Cardiac fibroblast (primary cell): Measurements from ENCODE around the gene TMLHE.
"Not testable (repeated sequence)": the region's sequence is repeated elsewhere in the genome, so short reads cannot be mapped to it uniquely, and the experiment has no call there.

ENCODE experiments used
- DNase-seq, 2 donors: peaks; one replicate each; pipeline versions ENCODE4 v3.0.0 to v3.0.0-alpha.2; 2010; ENCODE audit warnings: low read depth in 2 of 2
- H3K4me3 ChIP-seq, 2 donors: replicated peaks in 1 of 2; 1 replicate in 1 of 2; 2 replicates in 1 of 2; pipeline ENCODE4 v1.5.1; 2011; ENCODE audit warnings: low read depth in 2 of 2, low read length in 2 of 2, mild to moderate bottlenecking in 2 of 2, moderate library complexity in 1 of 2
- TF ChIP-seq, protein P1 (sequence below): IDR thresholded peaks from one replicate; pipeline ENCODE4 v1.5.1; 2011; ENCODE audit warnings: low read depth, mild to moderate bottlenecking, low read length, inconsistent platforms

Gene TMLHE

GRCh38 chrX:155577682-155578081, 35.1 kb downstream of the TMLHE start:
- no peak for DNase-seq
- TF ChIP-seq, protein P1, sequence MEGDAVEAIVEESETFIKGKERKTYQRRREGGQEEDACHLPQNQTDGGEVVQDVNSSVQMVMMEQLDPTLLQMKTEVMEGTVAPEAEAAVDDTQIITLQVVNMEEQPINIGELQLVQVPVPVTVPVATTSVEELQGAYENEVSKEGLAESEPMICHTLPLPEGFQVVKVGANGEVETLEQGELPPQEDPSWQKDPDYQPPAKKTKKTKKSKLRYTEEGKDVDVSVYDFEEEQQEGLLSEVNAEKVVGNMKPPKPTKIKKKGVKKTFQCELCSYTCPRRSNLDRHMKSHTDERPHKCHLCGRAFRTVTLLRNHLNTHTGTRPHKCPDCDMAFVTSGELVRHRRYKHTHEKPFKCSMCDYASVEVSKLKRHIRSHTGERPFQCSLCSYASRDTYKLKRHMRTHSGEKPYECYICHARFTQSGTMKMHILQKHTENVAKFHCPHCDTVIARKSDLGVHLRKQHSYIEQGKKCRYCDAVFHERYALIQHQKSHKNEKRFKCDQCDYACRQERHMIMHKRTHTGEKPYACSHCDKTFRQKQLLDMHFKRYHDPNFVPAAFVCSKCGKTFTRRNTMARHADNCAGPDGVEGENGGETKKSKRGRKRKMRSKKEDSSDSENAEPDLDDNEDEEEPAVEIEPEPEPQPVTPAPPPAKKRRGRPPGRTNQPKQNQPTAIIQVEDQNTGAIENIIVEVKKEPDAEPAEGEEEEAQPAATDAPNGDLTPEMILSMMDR: no peak
- H3K4me3 ChIP-seq: no peak overlapping the region

- H3K4me3 ChIP-seq: no peak overlapping the region
- TF ChIP-seq, protein P1: no peak
- DNase-seq: no peak
Observed at GRCh38 chrX:155563099-155563498, 49.7 kb downstream of the TMLHE start.

DNA sequence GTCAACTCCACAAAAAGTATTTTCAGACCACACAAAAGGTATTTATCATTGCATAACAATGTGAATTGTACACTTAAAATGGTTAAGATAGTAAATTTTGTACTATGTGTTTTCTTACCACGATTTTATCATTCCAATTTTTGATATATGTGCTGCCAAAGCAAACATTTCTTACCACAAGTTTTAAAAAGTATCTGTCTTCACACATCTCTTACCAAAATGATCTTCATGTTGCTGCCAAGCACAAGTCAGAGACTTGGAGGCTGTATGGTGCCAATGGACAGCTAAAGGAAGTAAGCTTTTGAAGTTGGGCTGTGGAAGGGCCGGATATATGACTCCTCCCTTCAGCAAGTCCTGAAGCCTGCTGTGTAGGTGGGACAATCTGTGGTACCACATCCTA, 67.9 kb downstream of the TMLHE start:
- TF ChIP-seq, protein P1: no peak
- DNase-seq: peak; percentile 2 to 30
- H3K4me3 ChIP-seq: no peak overlapping the region

DNA sequence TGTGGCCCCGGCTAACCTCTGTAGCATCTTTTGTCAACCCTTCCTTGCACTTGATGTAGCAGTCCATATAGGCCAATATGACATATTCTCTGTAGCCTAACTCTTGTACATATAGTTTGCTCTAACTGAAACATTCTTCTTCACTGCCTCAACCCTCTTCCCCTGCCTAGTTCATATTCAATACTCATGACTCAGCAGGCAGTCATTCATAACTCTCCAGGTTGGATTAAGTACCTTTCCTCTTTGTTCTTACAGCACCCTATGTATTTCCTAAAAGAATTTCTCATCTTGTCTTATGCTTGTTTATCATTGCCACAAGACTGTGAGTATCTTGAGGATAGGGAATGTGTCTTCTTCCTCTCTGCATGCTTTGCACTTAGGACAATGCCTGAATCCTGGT, 76.9 kb downstream of the TMLHE start:
- DNase-seq: peak in 1 of 2 donors; percentile 9
- TF ChIP-seq, protein P1: no peak
- no peak overlapping the region for H3K4me3 ChIP-seq

DNA sequence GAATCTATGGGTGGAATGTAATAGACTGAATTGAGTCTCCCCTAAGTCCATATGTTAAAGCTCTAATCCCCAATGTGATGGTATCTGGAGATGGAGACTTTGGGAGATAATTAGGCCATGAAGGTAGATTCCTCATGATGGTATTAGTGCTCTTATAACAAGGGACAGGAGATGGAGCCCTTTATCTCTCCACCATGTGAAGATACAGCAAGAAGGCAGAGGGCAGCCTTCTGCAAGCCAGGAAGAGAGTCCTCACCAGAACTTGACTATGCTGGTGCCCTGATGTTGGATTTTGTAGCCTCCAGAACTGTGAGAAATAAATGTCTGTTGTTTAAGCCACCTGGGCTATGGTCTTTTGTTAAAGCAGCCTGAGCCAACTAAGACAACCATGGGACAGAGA, 78.0 kb downstream of the TMLHE start:
- TF ChIP-seq, protein P1: no peak
- H3K4me3 ChIP-seq: no peak overlapping the region
- DNase-seq: peak in 1 of 2 donors; percentile 0

DNA sequence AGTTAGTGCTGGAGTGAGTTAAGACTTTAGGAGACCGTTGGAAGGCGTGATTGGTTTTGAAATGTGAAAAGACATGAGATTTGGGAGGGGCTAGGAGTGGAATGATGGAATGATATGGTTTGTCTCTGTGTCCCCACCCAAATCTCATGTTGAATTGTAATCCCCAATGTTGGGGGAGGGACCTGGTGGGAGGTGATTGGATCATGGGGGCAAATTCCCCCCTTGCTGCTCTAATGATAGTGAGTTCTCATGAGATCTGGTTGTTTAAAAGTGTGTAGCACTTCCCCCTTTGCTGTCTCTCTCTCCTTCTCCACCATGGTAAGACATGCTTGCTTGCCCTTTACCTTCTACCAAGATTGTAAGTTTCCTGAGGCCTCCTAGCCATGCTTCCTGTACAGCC, 85.7 kb downstream of the TMLHE start:
- not testable (repeated sequence) for DNase-seq, H3K4me3 ChIP-seq

GRCh38 chrX:155514225-155514624, 98.5 kb downstream of the TMLHE start:
- DNase-seq: no peak
- TF ChIP-seq, protein P1: no peak
- H3K4me3 ChIP-seq: no peak overlapping the region
